Activated CD4-positive, alpha-beta memory T cell treated with anti-CD3 and anti-CD28 coated beads for 36 hours (primary cell): ENCODE data around the gene UBTF. TPM values are rescaled to one million over a fixed set of nuclear protein-coding genes. Genes with fewer than 3 reads are reported as not detected.

Experiments used
- CTCF ChIA-PET: fragments of 350-600 bp; sonication (Branson Sonifier 250); formaldehyde crosslinking; loops from one replicate; lab custom pipeline; 2021; ENCODE audit warnings: antibody characterized with exemption, inconsistent platforms; lab: Charles Lee
- POLR2A ChIA-PET: fragments of 350-600 bp; sonication (Branson Sonifier 250); formaldehyde crosslinking; loops from one replicate; lab custom pipeline; 2021; ENCODE audit warnings: antibody characterized with exemption; lab: Charles Lee
- DNase-seq: peaks from one replicate; pipeline ENCODE4 v3.0.0-alpha.2; 2020
- H3K27ac Mint-ChIP-seq: one replicate; pipeline ENCODE4 v1.8.0; 2021; ENCODE audit warnings: mixed read lengths
- H3K27me3 Mint-ChIP-seq: one replicate; pipeline ENCODE4 v1.8.0; 2021; ENCODE audit warnings: mixed read lengths
- H3K36me3 Mint-ChIP-seq: one replicate; pipeline ENCODE4 v1.8.0; 2021; ENCODE audit warnings: mixed read lengths
- H3K4me1 Mint-ChIP-seq: one replicate; pipeline ENCODE4 v1.8.0; 2021; ENCODE audit warnings: low read depth, mixed read lengths
- H3K4me3 Mint-ChIP-seq: one replicate; pipeline ENCODE4 v1.8.0; 2021; ENCODE audit warnings: mild to moderate bottlenecking, mixed read lengths
- H3K9me3 Mint-ChIP-seq: one replicate; pipeline ENCODE4 v1.8.0; 2021; ENCODE audit warnings: mixed read lengths
- intact Hi-C: fragments of 100-400 bp; cut with micrococcal nuclease; formaldehyde crosslinking; loops from one replicate; pipeline ENCODE4 v1.15.1; 2023
- total RNA-seq, 2 experiments: library from RNA; stranded (reverse); gene quantifications; one replicate each; pipeline ENCODE4 v1.2.3, GENCODE V29; 2021

The UBTF gene
- total RNA-seq, 2 experiments from 2014 or later, result 112 to 118 TPM

GRCh38 chr17:44202756-44203155 is 16.7 kb downstream of the UBTF start:
- ChIA-PET CTCF (interaction anchor here (1.7 to 3.2 kb wide), 3 partner anchors 14 to 124 kb away, joined by 6 to 8 read pairs (median 6); no protein-coding TSS in a partner anchor), POLR2A (interaction anchor here (1.1 to 3.2 kb wide), 2 partner anchors 9 to 16 kb away, joined by 3 to 10 read pairs; no protein-coding TSS in a partner anchor)
- H3K4me1 Mint-ChIP-seq, result peaks cover 33% of the 10 kb centered on the region
- intact Hi-C loops, result loop anchor here (10.0 kb wide), 1 partner anchor 942 kb away; the partner anchor contains the start of gene HEXIM1
- peaks cover 10% of the 10 kb centered on the region for H3K36me3 Mint-ChIP-seq
- no peaks in the 10 kb centered on the region for H3K27me3 Mint-ChIP-seq
- no peak overlapping the region for H3K4me3 Mint-ChIP-seq
- no peaks in the 10 kb centered on the region for H3K9me3 Mint-ChIP-seq
- H3K27ac Mint-ChIP-seq, result peak overlapping the region; percentile 23
- DNase-seq, result no peak

- Mint-ChIP-seq H3K4me3 (peak overlapping the region; percentile 91), H3K4me1 (peaks cover 41% of the 10 kb centered on the region), H3K27me3 (no peaks in the 10 kb centered on the region), H3K36me3 (peaks cover 14% of the 10 kb centered on the region), H3K9me3 (no peaks in the 10 kb centered on the region), H3K27ac (peak overlapping the region; percentile 92)
- ChIA-PET CTCF (interaction anchor here (0.6 to 6.3 kb wide), 3 partner anchors 10 to 131 kb away, joined by 3 to 54 read pairs (median 4); no protein-coding TSS in a partner anchor), POLR2A (interaction anchor here (0.6 to 3.2 kb wide), 4 partner anchors 9 to 19 kb away, joined by 3 to 10 read pairs (median 6); partner anchors contain the start of gene UBTF)
- DNase-seq, result no peak
- intact Hi-C loops, result loop anchor here (1.0 to 10.0 kb wide), 5 partner anchors 10 to 944 kb away; partner anchors contain the start of genes HEXIM1 and TMUB2
Observed at GRCh38 chr17:44200478-44201155, 18.9 kb downstream of the UBTF start.

DNA sequence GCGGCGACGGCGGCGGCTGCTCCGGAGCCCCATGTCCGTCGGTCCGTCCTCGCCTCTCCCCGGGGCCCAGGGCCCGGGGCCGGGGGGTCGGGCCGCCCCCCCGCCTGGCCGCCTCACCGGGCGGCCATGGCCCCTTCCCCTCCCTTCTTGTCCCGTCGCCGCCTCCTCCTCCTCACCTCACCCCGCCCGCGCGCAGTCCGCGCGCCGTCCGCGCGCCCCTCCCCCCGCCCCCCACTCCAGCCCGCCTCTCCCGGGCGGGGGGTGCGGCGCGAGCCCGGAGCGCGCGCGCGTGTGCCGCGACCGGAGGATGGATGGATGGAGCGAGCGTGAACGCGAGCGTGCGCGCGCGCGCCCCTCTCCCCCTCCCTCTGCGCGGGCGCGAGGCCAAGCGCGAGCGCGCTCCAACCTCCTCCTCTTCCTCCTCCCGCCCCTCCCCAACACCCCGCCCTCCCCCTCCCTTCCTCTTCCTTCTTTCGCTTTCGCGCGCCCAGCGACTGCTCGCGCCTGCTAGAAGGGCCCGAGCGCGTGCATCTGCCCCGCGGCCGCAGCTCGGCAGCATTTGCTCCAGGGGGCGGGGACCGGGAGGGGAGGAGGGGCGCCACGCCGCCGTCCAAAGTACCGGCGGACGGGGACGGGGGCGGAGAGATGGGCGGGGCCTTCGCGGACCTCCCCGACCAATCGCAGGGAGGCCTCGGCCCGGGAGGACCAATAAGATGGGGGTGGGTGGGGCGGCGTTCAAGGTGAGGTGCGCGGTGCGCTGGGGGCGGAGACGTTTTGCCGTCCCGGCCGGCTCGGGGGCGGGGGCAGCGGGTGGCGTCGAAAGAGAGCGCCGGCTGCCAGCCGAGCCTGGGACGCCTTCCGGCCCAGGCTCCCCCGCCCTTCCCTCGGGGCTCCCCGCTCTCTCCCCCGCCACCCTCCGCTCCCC is 19.7 kb downstream of the UBTF start, which contains the start of gene ATXN7L3:
Gene ATXN7L3 (minus strand): TSS at position 332 of the 925 bp plus-strand sequence. CDS start 1,814 bp downstream, outside the sequence.
- Mint-ChIP-seq H3K36me3 (peaks cover 20% of the 10 kb centered on the region), H3K4me1 (peaks cover 41% of the 10 kb centered on the region)
- CTCF ChIA-PET, result interaction anchor here (0.7 to 6.3 kb wide), 2 partner anchors 11 to 18 kb away, joined by 3 to 54 read pairs; no protein-coding TSS in a partner anchor

GRCh38 chr17:44198721-44199552 is 20.5 kb downstream of the UBTF start:
- Mint-ChIP-seq H3K4me1 (peaks cover 35% of the 10 kb centered on the region), H3K4me3 (peak overlapping the region; percentile 81), H3K36me3 (peaks cover 22% of the 10 kb centered on the region), H3K27me3 (no peaks in the 10 kb centered on the region), H3K9me3 (no peaks in the 10 kb centered on the region), H3K27ac (peak overlapping the region; percentile 87)
- CTCF ChIA-PET, result interaction anchor here (0.8 to 6.3 kb wide), 6 partner anchors 12 to 162 kb away, joined by 3 to 54 read pairs (median 4); partner anchors contain the start of gene TMUB2
- DNase-seq, result peak; percentile 69
- POLR2A ChIA-PET, result interaction anchor here (1.2 to 3.2 kb wide), 4 partner anchors 11 to 22 kb away, joined by 4 to 22 read pairs (median 6); partner anchors contain the start of gene TMUB2
- intact Hi-C loops, result no loop called here

More for the DNA sequence above, 19.7 kb downstream of the UBTF start, which contains the start of gene ATXN7L3:
- H3K9me3 Mint-ChIP-seq, result no peaks in the 10 kb centered on the region
- POLR2A ChIA-PET, result interaction anchor here (0.6 to 3.2 kb wide), 5 partner anchors 10 to 22 kb away, joined by 3 to 22 read pairs (median 5); partner anchors contain the start of genes TMUB2 and UBTF
- H3K27ac Mint-ChIP-seq, result peak within 1 kb of the TSS; percentile 92
- DNase-seq, result peak; percentile 100
- intact Hi-C loops, result loop anchor here (1.0 to 10.0 kb wide), 5 partner anchors 10 to 945 kb away; partner anchors contain the start of genes HEXIM1 and TMUB2
- H3K27me3 Mint-ChIP-seq, result no peaks in the 10 kb centered on the region
- peak within 1 kb of the TSS; percentile 91 for H3K4me3 Mint-ChIP-seq

GRCh38 chr17:44197980-44198720 is 21.3 kb downstream of the UBTF start:
- H3K36me3 Mint-ChIP-seq, result peaks cover 22% of the 10 kb centered on the region
- intact Hi-C loops, result no loop called here
- ChIA-PET CTCF (interaction anchor here (0.7 to 6.3 kb wide), 7 partner anchors 12 to 163 kb away, joined by 3 to 54 read pairs (median 4); partner anchors contain the start of gene TMUB2), POLR2A (interaction anchor here (1.2 to 3.2 kb wide), 2 partner anchors 10 to 12 kb away, joined by 6 to 22 read pairs; partner anchors contain the start of gene TMUB2)
- H3K9me3 Mint-ChIP-seq, result no peaks in the 10 kb centered on the region
- H3K27ac Mint-ChIP-seq, result peak overlapping the region; percentile 87
- DNase-seq, result peak; percentile 65
- H3K4me3 Mint-ChIP-seq, result peak overlapping the region; percentile 81
- H3K27me3 Mint-ChIP-seq, result no peaks in the 10 kb centered on the region
- H3K4me1 Mint-ChIP-seq, result peaks cover 27% of the 10 kb centered on the region

- intact Hi-C loops, result no loop called here
- Mint-ChIP-seq H3K4me3 (no peak overlapping the region), H3K27ac (peak overlapping the region; percentile 62)
Observed at GRCh38 chr17:44197107-44197506, 22.4 kb downstream of the UBTF start.

GRCh38 chr17:44193326-44194084 is 26.0 kb downstream of the UBTF start:
- ChIA-PET CTCF (no interaction called here), POLR2A (no interaction called here)
- intact Hi-C loops, result no loop called here
- H3K9me3 Mint-ChIP-seq, result no peaks in the 10 kb centered on the region
- no peak for DNase-seq
- peak overlapping the region; percentile 30 for H3K27ac Mint-ChIP-seq
- no peak overlapping the region for H3K4me3 Mint-ChIP-seq
- peaks cover 32% of the 10 kb centered on the region for H3K36me3 Mint-ChIP-seq
- H3K27me3 Mint-ChIP-seq, result no peaks in the 10 kb centered on the region
- peaks cover 22% of the 10 kb centered on the region for H3K4me1 Mint-ChIP-seq

More at GRCh38 chr17:44197107-44197506, 22.4 kb downstream of the UBTF start:
- Mint-ChIP-seq H3K27me3 (no peaks in the 10 kb centered on the region), H3K9me3 (no peaks in the 10 kb centered on the region), H3K4me1 (peaks cover 23% of the 10 kb centered on the region), H3K36me3 (peaks cover 24% of the 10 kb centered on the region)
- CTCF ChIA-PET, result interaction anchor here (6.3 kb wide), 1 partner anchor 14 kb away, joined by 54 read pairs; no protein-coding TSS in a partner anchor
- POLR2A ChIA-PET, result interaction anchor here (0.6 to 3.2 kb wide), 2 partner anchors 9 to 151 kb away, joined by 3 to 22 read pairs; partner anchors contain the start of gene TMUB2
- DNase-seq, result no peak

GRCh38 chr17:44192750-44193149 is 26.7 kb downstream of the UBTF start:
- Mint-ChIP-seq H3K4me3 (no peak overlapping the region), H3K27ac (peak overlapping the region; percentile 30), H3K4me1 (peaks cover 23% of the 10 kb centered on the region), H3K9me3 (no peaks in the 10 kb centered on the region), H3K27me3 (no peaks in the 10 kb centered on the region), H3K36me3 (peaks cover 31% of the 10 kb centered on the region)
- CTCF ChIA-PET, result interaction anchor here (1.2 kb wide), 1 partner anchor 17 kb away, joined by 5 read pairs; no protein-coding TSS in a partner anchor
- POLR2A ChIA-PET, result no interaction called here
- DNase-seq, result no peak
- intact Hi-C loops, result no loop called here

GRCh38 chr17:44191941-44192496 is 27.5 kb downstream of the UBTF start:
- intact Hi-C loops, result no loop called here
- ChIA-PET POLR2A (interaction anchor here (0.7 to 1.6 kb wide), 2 partner anchors 17 to 466 kb away, joined by 3 read pairs; no protein-coding TSS in a partner anchor), CTCF (interaction anchor here (0.5 to 1.2 kb wide), 2 partner anchors 18 to 173 kb away, joined by 4 to 5 read pairs; no protein-coding TSS in a partner anchor)
- Mint-ChIP-seq H3K36me3 (peaks cover 28% of the 10 kb centered on the region), H3K4me1 (peaks cover 18% of the 10 kb centered on the region), H3K27ac (no peak overlapping the region), H3K27me3 (no peaks in the 10 kb centered on the region), H3K9me3 (no peaks in the 10 kb centered on the region), H3K4me3 (no peak overlapping the region)
- no peak for DNase-seq
